Activated gamma-delta T cell treated with anti-CD3 and anti-CD28 coated beads, Interleukin-2, amount 50 U/mL, for 16 hours (primary cell): Measurements from ENCODE around the gene BAG2.

Experiments
- DNase-seq: peaks from one replicate; pipeline ENCODE4 v3.0.0-alpha.2; 2020; ENCODE audit warnings: low read depth

Gene BAG2

DNA sequence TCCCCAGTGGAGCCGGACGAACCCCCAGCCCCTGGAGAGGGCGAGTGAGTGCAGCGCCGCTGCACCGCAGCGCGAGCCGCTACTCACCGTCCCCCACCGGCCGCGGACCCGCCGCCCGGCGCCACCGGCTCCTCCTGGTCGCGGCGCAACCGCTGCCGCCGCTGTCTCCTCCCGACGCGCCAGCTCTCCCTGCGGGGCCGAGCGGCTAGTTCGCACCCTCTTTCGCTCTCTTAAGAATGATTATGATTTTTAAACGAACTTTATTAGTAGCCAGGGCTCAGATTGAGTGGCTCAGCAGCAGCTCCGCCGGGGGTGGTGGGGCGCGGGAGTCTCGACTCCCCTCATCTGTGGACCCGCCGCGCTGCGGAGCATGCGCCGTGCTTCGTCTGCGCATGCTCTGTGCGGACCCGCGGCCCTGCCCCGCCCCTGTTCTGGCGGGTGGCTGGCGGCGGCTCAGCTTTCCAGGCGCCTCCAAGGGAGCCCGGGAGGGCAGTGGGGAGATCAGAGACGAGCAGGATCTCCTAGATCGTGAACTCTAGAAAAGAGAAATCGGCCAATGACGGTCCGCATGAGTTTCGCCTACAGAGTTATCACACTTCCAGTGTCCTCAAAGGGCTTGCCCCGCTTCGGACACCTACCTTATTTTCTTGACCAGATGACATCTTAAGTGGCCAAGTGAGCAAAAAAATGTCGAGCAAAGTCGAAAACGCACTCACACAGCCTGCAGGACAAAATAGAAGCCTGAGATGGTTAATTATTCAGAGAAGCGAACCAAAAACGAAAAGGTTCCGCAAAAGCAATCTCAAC is 50.0 kb downstream of the BAG2 start, which contains the start of gene RAB23:
RAB23 (minus strand) TSS at position 372 of the 807 bp plus-strand sequence. CDS start 11,927 bp downstream, outside the sequence.
- peak; percentile 70 for DNase-seq

DNA sequence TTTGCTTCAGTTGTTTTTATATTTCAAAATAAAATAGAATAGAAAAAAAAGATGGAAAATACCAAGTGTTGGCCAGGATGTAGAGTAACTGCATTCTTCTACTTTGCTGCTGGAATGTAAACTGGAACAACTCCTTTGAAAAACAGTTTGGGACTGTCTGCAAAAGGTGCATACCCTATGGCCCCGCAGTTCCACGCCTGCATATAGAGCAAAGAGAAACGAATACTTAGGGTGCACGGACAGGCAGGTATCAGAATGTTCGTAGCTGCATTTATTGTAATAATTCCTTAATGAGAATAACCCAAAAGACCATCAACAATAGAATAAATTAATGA is 50.6 kb downstream of the BAG2 start:
- DNase-seq: no peak

DNA sequence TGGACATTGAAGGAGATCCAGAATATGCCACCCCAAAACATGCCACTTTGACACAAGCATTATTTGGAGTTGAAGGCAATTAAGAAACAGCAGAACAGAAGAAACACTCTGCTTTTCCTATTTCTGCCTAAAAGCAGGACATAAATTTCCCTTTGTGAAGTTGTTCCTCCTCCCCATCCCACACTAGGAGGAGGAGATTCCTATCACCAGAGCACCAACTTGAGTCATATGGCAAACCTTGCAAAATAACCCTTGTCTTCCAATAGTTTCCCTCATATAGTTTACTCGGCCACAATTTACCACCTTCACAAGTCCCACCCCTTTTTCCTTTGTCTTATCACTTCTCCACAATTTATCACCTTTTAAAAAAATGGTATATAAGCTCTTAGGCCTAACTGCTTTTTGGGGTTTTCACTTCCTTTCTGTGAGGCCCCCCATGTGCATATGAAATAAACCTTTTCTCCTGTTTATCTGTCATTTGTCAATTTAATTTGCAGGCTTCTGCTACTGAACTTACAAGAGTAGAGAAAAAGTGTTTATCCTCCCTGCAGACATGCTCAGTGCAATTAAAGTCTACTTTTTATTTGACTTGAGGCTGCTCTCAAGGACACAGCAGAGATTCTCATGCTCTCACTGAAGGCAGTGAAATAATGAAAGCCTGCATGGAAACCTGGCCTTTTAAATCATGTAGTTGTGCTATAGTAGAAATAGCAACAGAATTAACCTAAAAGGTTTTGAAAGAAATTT is 52.8 kb downstream of the BAG2 start:
- DNase-seq: no peak

DNA sequence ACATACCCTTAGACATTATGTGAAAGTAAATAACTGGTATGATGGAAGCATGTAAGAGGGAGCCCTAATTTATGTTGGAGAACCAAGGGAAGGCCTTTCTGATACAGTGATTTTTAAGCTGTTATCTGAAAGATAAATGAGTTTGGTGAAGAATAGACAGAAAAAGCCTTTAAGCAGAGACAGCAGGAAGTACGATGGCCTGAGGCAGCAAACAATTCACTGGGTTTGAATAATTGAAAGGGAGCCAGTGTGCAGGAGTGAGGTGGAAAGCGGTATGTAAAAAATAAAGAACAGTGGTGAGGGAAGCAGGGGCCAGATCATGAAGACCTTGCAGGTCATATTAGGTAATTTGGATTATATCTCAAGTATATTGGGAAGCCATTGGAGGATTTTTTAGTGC is 54.1 kb downstream of the BAG2 start:
- DNase-seq: no peak
